ENCODE measurements around the gene ANXA7. TPM values are rescaled to one million over a fixed set of nuclear protein-coding genes. Genes with fewer than 3 reads are reported as not detected.
"Not testable (repeated sequence)": the region's sequence is repeated elsewhere in the genome, so short reads cannot be mapped to it uniquely, and the experiment has no call there.

ANXA7 gene
- polyA plus RNA-seq, 3 donors = 38.0 to 81.3 (median 63.2) TPM

GRCh38 chr10:73358331-73359279, 55.3 kb downstream of the ANXA7 start, which contains the start of gene CFAP70:
CFAP70 (minus strand) TSS chr10:73358864; CDS start chr10:73354796, 4,068 bp downstream.
- 0 to 1% (median 1%) methylated on average over 45 of the region's 45 CpGs for WGBS, 3 donors
- no peak within 1 kb of the TSS for H3K27ac ChIP-seq (ENCODE audit: low read depth, low read length)

- no peak overlapping the region for H3K27ac ChIP-seq (ENCODE audit: low read depth, low read length)
- WGBS, 3 donors = 30 to 50% (median 36%) methylated on average over 5 of the region's 5 CpGs
Observed at GRCh38 chr10:73357821-73358220, 56.0 kb downstream of the ANXA7 start.

GRCh38 chr10:73357166-73357565, 56.7 kb downstream of the ANXA7 start:
- no peak overlapping the region for H3K27ac ChIP-seq (ENCODE audit: low read depth, low read length)
- WGBS, 3 donors = 37 to 58% (median 44%) methylated on average over 4 of the region's 4 CpGs

GRCh38 chr10:73344269-73344668, 69.6 kb downstream of the ANXA7 start:
- WGBS, 3 donors = 88 to 96% (median 90%) methylated on average over 1 of the region's 1 CpG
- H3K27ac ChIP-seq (ENCODE audit: low read depth, low read length) = no peak overlapping the region

- WGBS, 3 donors = 92 to 100% (median 94%) methylated on average over 3 of the region's 3 CpGs
- no peak overlapping the region for H3K27ac ChIP-seq (ENCODE audit: low read depth, low read length)
Observed at GRCh38 chr10:73340121-73340520, 73.7 kb downstream of the ANXA7 start.

- WGBS, 3 donors = 79 to 86% (median 80%) methylated on average over 7 of the region's 7 CpGs
- no peak overlapping the region for H3K27ac ChIP-seq (ENCODE audit: low read depth, low read length)
Observed at GRCh38 chr10:73339436-73339835, 74.4 kb downstream of the ANXA7 start.

- WGBS, 3 donors = 83 to 86% (median 85%) methylated on average over 8 of the region's 8 CpGs
Observed at GRCh38 chr10:73338801-73339368, 75.0 kb downstream of the ANXA7 start.

GRCh38 chr10:73333202-73333601, 80.7 kb downstream of the ANXA7 start:
- WGBS, 3 donors = 96 to 100% (median 100%) methylated on average over 1 of the region's 1 CpG
- H3K27ac ChIP-seq (ENCODE audit: low read depth, low read length) = no peak overlapping the region

More at GRCh38 chr10:73338801-73339368, 75.0 kb downstream of the ANXA7 start:
- no peak overlapping the region for H3K27ac ChIP-seq (ENCODE audit: low read depth, low read length)

- 72 to 89% (median 83%) methylated on average over 2 of the region's 2 CpGs for WGBS, 3 donors
- H3K27ac ChIP-seq (ENCODE audit: low read depth, low read length) = no peak overlapping the region
Observed at GRCh38 chr10:73332379-73332778, 81.5 kb downstream of the ANXA7 start.

GRCh38 chr10:73328523-73328922, 85.3 kb downstream of the ANXA7 start:
- not testable (repeated sequence) for H3K27ac ChIP-seq (ENCODE audit: low read depth, low read length)
- no CpG with 5 or more reads among the region's 1 CpG for WGBS, 3 donors

- H3K27ac ChIP-seq (ENCODE audit: low read depth, low read length) = not testable (repeated sequence)
- WGBS, 3 donors = 66 to 85% (median 84%) methylated on average over 1 to 2 of the region's 4 CpGs
Observed at GRCh38 chr10:73325290-73325689, 88.6 kb downstream of the ANXA7 start.

Other genes starting within 250 kb of the ANXA7 start
- 10 to 100 TPM in 1 of 3 donors, 1 to 10 TPM in 2; 6.8 to 13.0 (median 7.2) TPM for gene ECD, start 246.1 kb downstream of the ANXA7 start, polyA plus RNA-seq
- gene FAM149B1, start 245.9 kb downstream of the ANXA7 start, polyA plus RNA-seq = 10 to 100 TPM in 2 of 3 donors, 1 to 10 TPM in 1; 8.4 to 25.2 (median 11.6) TPM
- 1 to 10 TPM; 4.3 to 8.8 (median 5.6) TPM for gene DNAJC9, start 166.8 kb downstream of the ANXA7 start, polyA plus RNA-seq
- 10 to 100 TPM; 37.3 to 79.6 (median 52.4) TPM for gene MRPS16, start 161.4 kb downstream of the ANXA7 start, polyA plus RNA-seq
- 1 to 10 TPM; 1.6 to 3.0 (median 1.8) TPM for gene CFAP70, start 55.2 kb downstream of the ANXA7 start, polyA plus RNA-seq
- 1 to 10 TPM in 1 of 3 donors, under 1 TPM in 2; 0.38 to 1.2 (median 0.61) TPM for gene MSS51, start 19.5 kb upstream of the ANXA7 start, polyA plus RNA-seq
- gene PPP3CB, start 82.0 kb upstream of the ANXA7 start, polyA plus RNA-seq = 10 to 100 TPM; 14.6 to 44.3 (median 25.8) TPM
- gene USP54, start 177.3 kb upstream of the ANXA7 start, polyA plus RNA-seq = 10 to 100 TPM in 1 of 3 donors, 1 to 10 TPM in 2; 5.7 to 20.2 (median 7.6) TPM
- under 1 TPM; 0.34 to 0.49 (median 0.45) TPM for gene MYOZ1, start 227.4 kb upstream of the ANXA7 start, polyA plus RNA-seq
- gene SYNPO2L, start 242.0 kb upstream of the ANXA7 start, polyA plus RNA-seq = under 1 TPM; 0.01 to 0.11 (median 0.07) TPM